ENCODE results near the gene SLC26A5. TPM values are rescaled to one million over a fixed set of nuclear protein-coding genes. Genes with fewer than 3 reads are reported as not detected.

The SLC26A5 gene

DNA sequence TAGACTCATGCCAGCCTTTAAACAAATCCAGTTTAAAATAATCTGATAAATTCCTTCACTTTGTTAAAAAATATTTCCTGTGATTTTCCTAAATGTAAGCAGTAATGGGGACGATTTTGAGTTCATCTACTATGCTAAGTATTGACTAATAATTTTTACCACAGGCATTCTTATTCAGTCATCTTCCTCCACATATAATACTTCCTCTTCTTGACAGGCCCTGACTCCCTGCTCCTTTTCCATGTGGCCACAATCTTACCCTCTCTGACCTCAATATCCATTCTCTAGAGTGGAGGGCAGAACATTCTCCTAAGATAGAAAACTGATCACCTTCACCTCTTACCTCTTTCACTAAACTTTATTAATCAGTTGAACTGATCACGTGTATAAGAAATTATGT is 109.2 kb downstream of the SLC26A5 start:
- H3K14ac ChIP-seq (ENCODE audit: low read length), result no peak overlapping the region
- no peak overlapping the region for H3K27ac ChIP-seq (replicated peaks; ENCODE audit: low read length)
- no peak for DNase-seq (ENCODE audit: low spot score)
- H4K91ac ChIP-seq (ENCODE audit: low read depth, low read length, poor library complexity), result no peak overlapping the region
- no peak overlapping the region for H2BK120ac ChIP-seq (ENCODE audit: low read depth, low read length)
- no peaks in the 10 kb centered on the region for H3K9me3 ChIP-seq (replicated peaks in 1 of 2; ENCODE audit: control insufficient read depth in 2 of 2, insufficient read depth in 1 of 2, low read depth in 1 of 2, low read length in 2 of 2)
- H2BK12ac ChIP-seq (ENCODE audit: low read length), result no peak overlapping the region
- no peak overlapping the region for H3K9ac ChIP-seq (ENCODE audit: low read depth, low read length, poor library complexity)
- no peak overlapping the region for H4K8ac ChIP-seq (ENCODE audit: low read depth, low read length)
- no peak overlapping the region for H3K23ac ChIP-seq (ENCODE audit: low read depth, low read length, poor library complexity)
- peaks cover 10 to 89% of the 10 kb centered on the region in 2 donors for H3K36me3 ChIP-seq (replicated peaks in 1 of 2; ENCODE audit: control insufficient read depth in 2 of 2, insufficient read depth in 2 of 2, low read length in 2 of 2)
- no peak overlapping the region for H3K4me3 ChIP-seq (ENCODE audit: low read length in 2 of 2)
- no peak overlapping the region for H3K4ac ChIP-seq (ENCODE audit: low read length)
- WGBS, 2 donors (ENCODE audit: extremely low coverage in 2 of 2, insufficient read length in 2 of 2, insufficient replicate concordance in 1 of 2), result no CpG with 5 or more reads among the region's 2 CpGs
- H2BK15ac ChIP-seq (ENCODE audit: low read length), result no peak overlapping the region
- H3K4me2 ChIP-seq (ENCODE audit: insufficient read depth, low read length, poor library complexity, severe bottlenecking), result no peak overlapping the region
- H2AK5ac ChIP-seq (ENCODE audit: low read depth, low read length), result no peak overlapping the region
- no peaks in the 10 kb centered on the region for H3K4me1 ChIP-seq (ENCODE audit: control insufficient read depth in 2 of 2, insufficient read depth in 1 of 2, low read depth in 1 of 2, low read length in 2 of 2)
- H3K27me3 ChIP-seq (ENCODE audit: control insufficient read depth in 3 of 3, insufficient read depth in 3 of 3, low read depth in 1 of 3, low read length in 3 of 3), result no peaks in the 10 kb centered on the region
- no peak overlapping the region for H2AFZ ChIP-seq (ENCODE audit: low read length)
- no peaks in the 10 kb centered on the region for H3K79me1 ChIP-seq (ENCODE audit: low read depth, low read length)
- no peak overlapping the region for H3K18ac ChIP-seq (ENCODE audit: low read length)
- no peak overlapping the region for H2BK5ac ChIP-seq (ENCODE audit: low read length)

DNA sequence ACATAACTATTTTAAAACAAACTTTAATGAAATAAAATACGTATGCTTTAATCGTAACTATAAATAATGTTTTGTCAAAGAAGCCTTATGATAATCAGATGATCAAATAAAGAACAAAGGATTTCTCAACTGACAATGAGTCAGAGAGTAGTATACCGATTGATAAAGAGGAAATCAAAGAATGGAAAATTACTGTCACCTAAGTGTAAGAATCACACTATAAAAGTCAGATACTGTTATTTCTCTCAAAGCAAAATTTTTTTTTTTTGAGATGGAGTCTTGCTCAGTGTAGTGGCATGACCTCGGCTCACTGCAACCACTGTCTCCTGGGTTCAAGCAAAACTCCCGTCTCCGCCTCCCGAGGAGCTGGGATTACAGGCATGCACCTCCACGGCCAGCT is 120.3 kb downstream of the SLC26A5 start:
- Histone ChIP-seq H3K4me3 (ENCODE audit: low read length in 2 of 2) (no peak overlapping the region), H3K14ac (ENCODE audit: low read length) (no peak overlapping the region), H3K9me3 (replicated peaks in 1 of 2; ENCODE audit: control insufficient read depth in 2 of 2, insufficient read depth in 1 of 2, low read depth in 1 of 2, low read length in 2 of 2) (no peaks in the 10 kb centered on the region), H2BK12ac (ENCODE audit: low read length) (no peak overlapping the region), H2BK120ac (ENCODE audit: low read depth, low read length) (no peak overlapping the region), H3K18ac (ENCODE audit: low read length) (no peak overlapping the region), H2AFZ (ENCODE audit: low read length) (no peak overlapping the region), H2BK5ac (ENCODE audit: low read length) (no peak overlapping the region), H3K79me1 (ENCODE audit: low read depth, low read length) (no peaks in the 10 kb centered on the region), H3K4ac (ENCODE audit: low read length) (no peak overlapping the region), H2BK15ac (ENCODE audit: low read length) (no peak overlapping the region), H3K27ac (replicated peaks; ENCODE audit: low read length) (no peak overlapping the region), H3K27me3 (ENCODE audit: control insufficient read depth in 3 of 3, insufficient read depth in 3 of 3, low read depth in 1 of 3, low read length in 3 of 3) (no peaks in the 10 kb centered on the region), H3K23ac (ENCODE audit: low read depth, low read length, poor library complexity) (no peak overlapping the region), H4K91ac (ENCODE audit: low read depth, low read length, poor library complexity) (no peak overlapping the region), H2AK5ac (ENCODE audit: low read depth, low read length) (no peak overlapping the region), H3K9ac (ENCODE audit: low read depth, low read length, poor library complexity) (no peak overlapping the region), H3K4me1 (ENCODE audit: control insufficient read depth in 2 of 2, insufficient read depth in 1 of 2, low read depth in 1 of 2, low read length in 2 of 2) (no peaks in the 10 kb centered on the region), H4K8ac (ENCODE audit: low read depth, low read length) (no peak overlapping the region), H3K36me3 (replicated peaks in 1 of 2; ENCODE audit: control insufficient read depth in 2 of 2, insufficient read depth in 2 of 2, low read length in 2 of 2) (peaks cover 10 to 73% of the 10 kb centered on the region in 2 donors), H3K4me2 (ENCODE audit: insufficient read depth, low read length, poor library complexity, severe bottlenecking) (no peak overlapping the region)
- no CpG with 5 or more reads among the region's 8 CpGs for WGBS, 2 donors (ENCODE audit: extremely low coverage in 2 of 2, insufficient read length in 2 of 2, insufficient replicate concordance in 1 of 2)
- DNase-seq (ENCODE audit: low spot score), result no peak

Small RNAs within 50 kb of the gene (small RNA-seq; reads per million reads assigned to genes)
- gene RF00019 (ENCODE audit: insufficient read depth) (not detected), gene RPS29P16 (ENCODE audit: insufficient read depth) (not detected)

All from neuronal stem cell (in vitro differentiated cells).